Measurements from ENCODE around the gene SLCO1C1.
"Not testable (repeated sequence)": the region's sequence is repeated elsewhere in the genome, so short reads cannot be mapped to it uniquely, and the experiment has no call there.

The SLCO1C1 gene

DNA sequence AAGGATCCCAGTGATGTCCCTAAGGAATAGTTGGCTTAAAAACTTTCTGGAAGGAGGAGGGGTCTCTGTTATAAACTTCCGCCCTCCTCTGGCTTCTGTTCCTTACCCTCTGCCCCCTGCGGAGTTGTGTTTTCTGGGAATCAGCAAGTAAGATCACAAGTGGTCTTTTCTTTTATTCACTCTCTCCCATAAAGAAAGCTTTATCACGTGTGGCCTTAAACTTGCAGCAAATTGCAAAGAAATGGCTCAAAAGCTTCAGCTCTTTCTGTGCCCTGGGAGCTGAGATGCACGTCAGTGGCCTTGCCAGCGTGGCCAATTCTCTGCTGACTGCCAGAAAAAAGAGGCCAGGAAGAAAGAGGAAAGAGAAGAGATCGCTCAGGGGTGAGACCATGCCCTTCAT, at the start of gene SLCO1C1:
TSS of gene SLCO1C1 (plus strand) at position 101 of the 400 bp plus-strand sequence. CDS start 4,245 bp downstream, outside the sequence.
- DNase-seq (ENCODE audit: low read depth): no peak

GRCh38 chr12:20646239-20646827, 48.8 kb upstream of the SLCO1C1 start:
- no peak for DNase-seq (ENCODE audit: low read depth)

- DNase-seq (ENCODE audit: low read depth): no peak
Measured at GRCh38 chr12:20653871-20654270, 41.3 kb upstream of the SLCO1C1 start.

- no peak for DNase-seq (ENCODE audit: low read depth)
Measured at GRCh38 chr12:20656600-20656999, 38.5 kb upstream of the SLCO1C1 start.

DNA sequence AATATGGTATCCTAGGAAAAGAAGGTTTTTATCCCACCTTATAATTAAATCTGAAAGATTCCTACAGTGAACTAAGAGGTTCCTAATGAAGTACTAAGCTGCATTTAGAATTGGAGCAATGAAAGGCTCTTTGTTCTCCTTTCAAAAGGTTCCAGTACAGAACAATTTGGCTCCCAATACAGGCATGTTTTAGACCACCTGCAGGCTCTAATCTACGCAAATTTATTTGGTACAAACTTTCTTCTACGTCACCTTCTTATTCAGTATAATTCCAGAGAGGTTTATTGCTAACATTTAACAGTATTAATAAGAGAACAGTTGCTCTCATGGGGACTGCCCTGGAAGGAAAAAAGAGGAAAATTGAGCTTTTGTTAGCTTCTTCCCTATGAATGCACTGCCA, 37.6 kb upstream of the SLCO1C1 start:
- no peak for DNase-seq (ENCODE audit: low read depth)

DNA sequence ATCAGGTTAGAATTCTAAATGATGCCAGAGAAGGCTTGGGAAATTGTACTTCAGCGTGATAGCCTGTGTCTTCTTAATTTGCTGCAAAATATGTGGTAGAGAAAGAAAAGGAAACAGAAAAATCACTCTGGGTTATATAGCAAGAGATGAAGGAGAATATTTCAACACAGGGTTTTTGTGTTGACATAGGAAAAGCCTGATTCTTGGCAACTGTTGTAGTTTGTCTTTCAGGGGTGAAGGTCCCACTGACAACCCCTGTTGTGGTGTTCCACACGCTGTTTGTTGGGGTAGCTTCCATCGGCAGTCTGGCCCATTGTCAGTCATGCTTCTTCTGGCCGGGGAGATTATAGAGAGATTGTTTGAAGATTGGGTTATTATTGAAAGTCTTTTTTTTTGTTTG, 13.8 kb upstream of the SLCO1C1 start:
- no peak for DNase-seq (ENCODE audit: low read depth)

- no peak for DNase-seq (ENCODE audit: low read depth)
Measured at GRCh38 chr12:20696181-20696905, 1.2 kb downstream of the SLCO1C1 start.

- no peak for DNase-seq (ENCODE audit: low read depth)
Measured at GRCh38 chr12:20701106-20701505, 6.0 kb downstream of the SLCO1C1 start.

DNA sequence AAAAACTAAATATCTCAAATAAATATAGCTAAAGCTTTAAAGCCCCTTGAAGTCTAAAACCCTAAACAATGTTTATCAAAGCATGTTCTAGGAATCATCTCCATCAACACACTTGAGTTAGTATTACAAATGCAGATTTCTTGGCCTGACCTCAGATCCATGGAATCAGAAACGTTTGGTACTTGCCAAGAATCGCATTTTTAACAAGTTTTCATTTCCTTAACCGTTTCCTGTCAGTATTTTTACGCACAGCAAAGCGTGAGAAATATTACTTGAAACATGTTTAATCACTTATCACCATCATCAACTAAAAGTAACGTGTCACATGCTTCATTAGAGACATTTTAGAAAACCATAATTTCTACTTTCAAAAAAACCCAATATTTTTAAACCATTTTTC, 9.7 kb downstream of the SLCO1C1 start:
- DNase-seq (ENCODE audit: low read depth): no peak

DNA sequence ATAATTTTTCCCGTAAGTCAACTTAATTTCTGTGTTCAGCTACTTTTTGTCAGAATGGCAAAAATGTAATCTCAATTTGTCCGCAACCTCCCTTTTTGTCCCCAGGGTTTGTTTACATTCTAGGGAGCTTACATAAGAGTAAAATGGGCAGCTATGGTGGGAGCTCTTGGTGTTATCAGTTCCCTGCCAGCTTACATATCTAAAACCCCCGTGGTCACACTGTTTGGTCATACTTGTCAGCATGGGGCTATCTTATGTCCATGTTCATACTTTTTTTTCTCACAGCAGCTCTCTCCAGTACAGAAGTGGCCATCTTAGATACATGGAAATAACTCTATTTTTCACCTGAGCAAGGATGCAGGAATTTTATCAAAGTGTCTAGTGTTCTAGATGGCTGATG, 16.7 kb downstream of the SLCO1C1 start:
- DNase-seq (ENCODE audit: low read depth): no peak

DNA sequence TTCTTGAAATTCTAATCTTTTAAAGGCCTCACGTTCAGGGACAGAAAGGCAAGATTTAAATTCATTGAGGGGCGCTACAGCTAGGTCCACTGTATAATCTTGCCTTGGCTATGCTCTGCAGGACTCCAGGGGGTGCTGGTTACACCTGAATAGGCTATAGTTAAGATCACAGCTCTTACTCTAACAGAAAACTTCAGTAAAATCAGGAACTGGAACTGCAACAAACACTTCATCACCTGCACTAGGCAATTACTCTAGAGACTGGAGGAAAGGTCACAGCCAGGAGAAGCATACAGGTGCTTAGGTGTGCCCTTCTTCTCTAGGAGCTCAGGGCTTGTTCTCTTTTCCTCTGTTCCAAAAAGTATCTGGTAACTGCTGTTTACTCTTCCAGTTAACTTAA, 20.9 kb downstream of the SLCO1C1 start:
- no peak for DNase-seq (ENCODE audit: low read depth)

GRCh38 chr12:20716985-20717384, 21.9 kb downstream of the SLCO1C1 start:
- DNase-seq (ENCODE audit: low read depth): no peak

DNA sequence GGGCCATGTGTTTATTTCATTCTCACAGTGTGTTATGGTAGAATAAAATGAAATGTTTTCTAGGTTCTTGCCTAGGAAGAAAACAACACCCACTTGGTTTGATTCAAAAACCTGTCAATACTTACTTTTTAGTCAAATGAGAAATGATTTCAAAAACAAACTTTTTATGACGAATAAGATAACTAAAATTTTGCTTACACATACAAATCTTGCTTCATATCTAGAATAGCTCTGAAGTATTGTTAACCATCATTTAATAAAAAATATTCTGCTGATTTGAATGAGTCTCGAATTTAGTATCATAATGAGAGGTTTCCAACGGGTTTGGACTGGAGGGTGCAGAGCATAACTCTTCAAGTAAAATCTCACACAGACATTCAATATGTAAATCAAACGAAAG, 23.2 kb downstream of the SLCO1C1 start:
- DNase-seq (ENCODE audit: low read depth): no peak

DNA sequence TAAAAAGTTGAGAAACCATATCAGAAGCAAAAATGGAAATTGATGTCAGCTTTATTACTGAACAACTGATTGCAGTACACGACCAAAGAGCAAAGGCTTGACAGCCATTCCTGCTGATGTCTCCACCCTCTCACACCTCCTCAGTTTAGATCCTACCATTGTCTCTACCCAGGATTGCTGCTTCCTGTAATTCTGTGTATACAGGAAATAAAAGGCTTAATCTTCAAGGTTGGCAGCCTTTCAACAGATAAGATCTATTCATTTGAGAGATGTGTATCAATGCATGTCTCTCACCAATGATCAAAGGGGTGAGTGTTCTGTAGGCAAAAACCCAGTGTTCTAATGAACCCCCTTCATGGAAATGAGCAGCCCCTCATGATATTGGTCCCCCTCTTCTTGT, 27.0 kb downstream of the SLCO1C1 start:
- no peak for DNase-seq (ENCODE audit: low read depth)

- no peak for DNase-seq (ENCODE audit: low read depth)
Measured at GRCh38 chr12:20731274-20731673, 36.1 kb downstream of the SLCO1C1 start.

DNA sequence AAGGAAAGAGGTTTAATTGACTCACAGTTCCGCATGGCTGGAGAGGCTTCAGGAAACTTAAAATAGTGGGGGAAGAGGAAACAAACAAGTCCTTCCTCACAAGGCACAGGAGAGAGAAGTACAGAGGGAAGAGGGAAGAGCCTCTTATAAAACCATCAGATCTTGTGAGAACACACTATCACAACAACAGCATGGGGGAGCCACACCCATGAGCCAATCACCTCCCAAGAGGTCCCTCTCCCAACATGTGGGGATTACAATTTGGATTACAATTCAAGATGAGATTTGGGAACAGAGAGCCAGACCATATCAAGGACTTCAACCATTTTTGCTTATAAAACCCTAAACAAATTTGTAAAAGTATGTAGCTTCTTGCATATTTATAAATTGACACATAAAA, 45.8 kb downstream of the SLCO1C1 start:
- no peak for DNase-seq (ENCODE audit: low read depth)

DNA sequence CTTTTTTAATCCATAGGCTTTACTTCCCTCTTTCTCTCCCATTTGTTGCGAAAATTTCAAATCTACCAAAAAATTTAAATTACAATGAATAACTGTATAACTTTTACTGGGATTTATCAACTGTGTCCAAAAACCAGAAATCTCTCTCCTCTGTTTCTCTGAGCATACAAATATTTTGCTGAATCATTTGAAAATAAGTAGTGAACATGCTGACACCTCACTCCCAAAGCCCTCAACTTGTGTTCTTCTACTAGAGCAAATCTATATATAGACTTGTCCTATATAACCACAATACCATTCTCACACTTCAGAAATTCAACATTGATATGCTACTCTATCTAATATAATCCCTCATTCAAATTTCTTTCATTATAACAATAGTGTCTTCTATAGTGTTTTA, 53.1 kb downstream of the SLCO1C1 start:
- DNase-seq (ENCODE audit: low read depth): no peak

GRCh38 chr12:20751046-20751445, 55.9 kb downstream of the SLCO1C1 start:
- DNase-seq (ENCODE audit: low read depth): no peak

GRCh38 chr12:20777420-20777819, 82.3 kb downstream of the SLCO1C1 start:
- DNase-seq (ENCODE audit: low read depth): no peak

DNA sequence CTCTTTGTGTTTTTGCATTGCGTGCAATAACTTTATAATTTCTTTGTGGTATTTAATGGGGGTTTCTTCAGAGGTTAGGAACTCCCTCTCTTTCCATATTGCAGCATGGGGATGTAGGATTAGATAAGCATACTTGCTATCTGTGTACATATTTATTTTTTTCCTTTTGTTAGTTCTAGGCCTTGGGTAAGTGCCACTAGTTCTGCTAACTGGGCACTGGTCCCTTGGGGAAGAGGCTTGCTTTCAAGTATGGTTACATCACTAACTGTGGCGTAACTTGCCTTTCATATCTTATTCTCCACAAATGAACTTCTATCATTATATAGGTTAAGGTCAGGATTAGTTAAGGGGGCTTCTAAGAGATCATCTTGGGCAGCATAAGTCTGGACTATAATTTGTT, 83.8 kb downstream of the SLCO1C1 start:
- no peak for DNase-seq (ENCODE audit: low read depth)

DNA sequence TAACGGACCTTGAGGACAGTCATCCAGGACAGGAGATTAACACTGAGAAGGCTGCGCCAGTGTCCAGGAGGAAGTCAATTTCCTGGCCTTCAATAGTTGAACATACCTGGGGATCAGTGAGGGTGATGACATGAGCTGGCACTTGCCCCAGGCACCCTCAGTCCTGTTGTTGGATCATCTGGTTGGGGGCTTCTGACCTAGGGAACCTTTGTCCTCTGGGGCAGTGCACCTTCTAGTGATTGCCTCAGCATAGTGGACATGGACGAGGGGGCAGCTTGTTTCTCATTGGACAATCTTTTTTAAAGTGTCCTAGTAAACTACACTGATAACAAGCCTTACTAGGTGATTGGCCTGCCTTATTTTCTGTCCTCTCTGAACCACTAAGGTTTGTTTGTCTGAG, 84.8 kb downstream of the SLCO1C1 start:
- DNase-seq (ENCODE audit: low read depth): not testable (repeated sequence)

GRCh38 chr12:20783796-20784357, 88.7 kb downstream of the SLCO1C1 start:
- DNase-seq (ENCODE audit: low read depth): not testable (repeated sequence)

DNA sequence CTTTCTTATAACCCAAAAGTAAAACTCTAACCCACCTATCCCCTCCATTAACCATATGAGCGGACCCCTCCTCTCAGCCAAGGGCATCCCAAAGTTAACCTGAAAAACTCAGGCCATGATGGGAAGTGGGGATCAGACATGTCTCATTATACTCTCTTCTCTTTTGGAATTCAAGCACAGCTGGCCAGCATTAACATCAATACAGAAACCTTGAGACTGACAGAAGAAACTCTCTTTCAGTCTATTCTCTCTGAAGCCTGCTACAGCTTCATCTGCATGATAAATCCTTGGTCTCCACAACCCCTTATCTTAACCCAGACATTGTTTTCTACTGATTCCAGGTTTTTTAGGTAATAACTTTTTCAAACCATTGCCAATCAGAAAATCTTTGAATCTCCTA, 97.8 kb downstream of the SLCO1C1 start:
- DNase-seq (ENCODE audit: low read depth): no peak

- no peak for DNase-seq (ENCODE audit: low read depth)
Measured at GRCh38 chr12:20798554-20798953, 103.4 kb downstream of the SLCO1C1 start.
